ENCODE measurements around the gene GASK1A. TPM values are rescaled to one million over a fixed set of nuclear protein-coding genes. Genes with fewer than 3 reads are reported as not detected.

The GASK1A gene
- total and polyA plus RNA-seq, 10 of the 15 experiments (the other 5 are each of a cell fraction or from before 2014, with no cell fraction given) = 0.18 TPM; not detected in 9

GRCh38 chr3:42999632-43000031, 20.5 kb downstream of the GASK1A start (continued):
- TF ChIP-seq SKIL (IDR thresholded peaks at IDR 0.05; ENCODE audit: low read depth, poor library complexity, severe bottlenecking) (no peak), NFYB (IDR thresholded peaks at IDR 0.05; ENCODE audit: insufficient read depth, low read depth, low read length) (no peak), CREB1 (IDR thresholded peaks at IDR 0.05; ENCODE audit: low read depth) (no peak), MYB (IDR thresholded peaks at IDR 0.05; ENCODE audit: borderline replicate concordance, low read depth, low read length) (no peak), CEBPZ (IDR thresholded peaks at IDR 0.05; ENCODE audit: low read depth, low read length) (no peak), RFX5 (IDR thresholded peaks at IDR 0.05; ENCODE audit: low read depth, low read length) (no peak), IRF5 (IDR thresholded peaks at IDR 0.05; ENCODE audit: borderline replicate concordance) (no peak)

All from GM12878 (cell line).